ENCODE data around the gene SERTAD2.

SERTAD2 gene

GRCh38 chr2:64686283-64686956, 32.7 kb upstream of the SERTAD2 start:
- Histone ChIP-seq H3K4me3 (ENCODE audit: low read depth, low read length) (no peak overlapping the region), H3K27me3 (replicated peaks) (no peaks in the 10 kb centered on the region), H3K36me3 (replicated peaks) (no peaks in the 10 kb centered on the region), H3K27ac (no peak overlapping the region)
- in situ Hi-C loops (cut with HindIII; ENCODE audit: low pct_ligation_motif_present, low sequenced_read_pairs): no loop called here
- no peak for DNase-seq
- TF ChIP-seq CTCF (IDR thresholded peaks at IDR 0.05; ENCODE audit: low read depth, low read length, missing control alignments): no peak

DNA sequence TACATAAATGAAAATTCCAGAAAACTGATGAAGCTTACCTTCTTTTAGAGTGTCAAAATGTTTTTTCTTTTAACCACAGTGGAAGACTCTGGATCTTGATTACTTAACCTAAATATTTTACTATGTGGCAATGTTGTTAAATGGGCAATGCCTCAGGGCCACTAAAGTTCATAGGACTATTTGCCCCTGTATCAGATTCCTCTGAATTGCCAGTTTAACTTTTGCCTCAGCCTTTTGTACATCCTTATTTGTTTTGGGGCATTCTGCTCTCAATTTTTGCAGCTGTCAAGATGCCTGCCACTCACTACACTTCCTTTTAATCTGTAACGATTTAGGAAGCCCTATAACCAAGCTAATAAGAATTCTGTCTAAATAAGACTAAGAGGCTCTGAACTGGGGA, 31.7 kb upstream of the SERTAD2 start:
- no peaks in the 10 kb centered on the region for H3K36me3 ChIP-seq (replicated peaks)
- H3K27ac ChIP-seq: no peak overlapping the region
- H3K4me3 ChIP-seq (ENCODE audit: low read depth, low read length): no peak overlapping the region
- in situ Hi-C loops (cut with HindIII; ENCODE audit: low pct_ligation_motif_present, low sequenced_read_pairs): no loop called here
- H3K27me3 ChIP-seq (replicated peaks): no peaks in the 10 kb centered on the region
- DNase-seq: no peak
- TF ChIP-seq CTCF (IDR thresholded peaks at IDR 0.05; ENCODE audit: low read depth, low read length, missing control alignments): no peak

DNA sequence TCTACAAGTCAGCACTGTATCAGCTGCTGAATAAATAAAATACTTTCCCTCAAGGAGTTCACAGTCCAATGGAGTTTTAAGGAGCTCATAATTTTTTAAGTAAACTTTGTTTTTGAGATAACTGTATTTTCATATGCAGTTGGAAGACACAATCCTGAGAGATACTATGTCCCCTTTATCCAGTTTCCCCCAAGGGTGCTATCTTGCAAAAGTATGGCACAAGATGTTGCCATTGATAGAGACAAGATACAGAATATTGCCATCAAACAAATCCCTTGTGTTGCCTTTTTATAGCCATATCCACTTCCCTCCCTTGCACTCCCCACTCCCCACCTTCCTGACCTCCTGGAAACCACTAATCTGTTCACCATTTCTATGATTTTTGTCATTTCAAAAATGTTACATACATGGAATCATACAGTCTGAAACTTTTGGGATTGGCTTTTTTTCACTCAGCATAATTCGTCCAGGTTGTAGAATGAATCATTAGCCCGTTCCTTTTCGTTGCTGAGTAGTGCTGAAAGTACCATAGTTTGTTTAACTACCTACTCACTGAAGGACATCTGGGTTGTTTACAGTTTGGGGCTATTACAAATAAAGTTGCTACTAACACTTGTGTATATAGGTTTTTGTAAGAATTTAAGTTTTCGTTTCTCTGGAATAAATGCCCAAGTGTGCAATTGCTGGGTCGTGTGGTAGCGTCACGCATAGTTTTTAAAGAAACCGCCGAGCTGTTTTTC, 30.2 kb upstream of the SERTAD2 start:
- H3K36me3 ChIP-seq (replicated peaks): no peaks in the 10 kb centered on the region
- no peak overlapping the region for H3K27ac ChIP-seq
- no peak for DNase-seq
- no peak overlapping the region for H3K4me3 ChIP-seq (ENCODE audit: low read depth, low read length)
- no peak for TF ChIP-seq CTCF (IDR thresholded peaks at IDR 0.05; ENCODE audit: low read depth, low read length, missing control alignments)
- H3K27me3 ChIP-seq (replicated peaks): no peaks in the 10 kb centered on the region
- in situ Hi-C loops (cut with HindIII; ENCODE audit: low pct_ligation_motif_present, low sequenced_read_pairs): no loop called here

DNA sequence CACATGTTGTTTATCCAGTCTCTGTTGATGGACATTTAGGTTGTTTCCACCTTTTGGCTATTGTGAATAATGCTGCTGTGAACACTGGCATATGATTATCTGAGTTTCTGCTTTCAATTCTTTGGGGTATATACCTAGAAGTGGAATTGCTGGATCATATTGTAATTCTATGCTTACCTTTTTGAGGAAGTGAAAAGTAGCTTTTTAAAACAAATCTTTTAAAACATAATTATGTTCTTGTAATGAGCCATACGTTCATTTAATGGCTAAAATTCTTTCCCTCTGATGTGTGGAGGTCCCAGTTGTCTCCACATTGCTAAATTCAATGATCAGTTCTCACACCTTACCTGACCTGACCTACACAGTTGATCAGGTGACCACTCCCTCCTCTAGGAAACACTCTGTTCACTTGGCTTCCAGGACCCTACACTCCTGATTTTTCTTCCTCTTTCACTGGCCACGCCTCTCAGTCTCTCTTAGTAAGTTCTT, 27.8 kb upstream of the SERTAD2 start:
- DNase-seq: no peak
- Histone ChIP-seq H3K4me3 (ENCODE audit: low read depth, low read length) (no peak overlapping the region), H3K27me3 (replicated peaks) (no peaks in the 10 kb centered on the region), H3K36me3 (replicated peaks) (no peaks in the 10 kb centered on the region), H3K27ac (no peak overlapping the region)
- no peak for TF ChIP-seq CTCF (IDR thresholded peaks at IDR 0.05; ENCODE audit: low read depth, low read length, missing control alignments)
- in situ Hi-C loops (cut with HindIII; ENCODE audit: low pct_ligation_motif_present, low sequenced_read_pairs): no loop called here

GRCh38 chr2:64679673-64680425, 26.1 kb upstream of the SERTAD2 start:
- in situ Hi-C loops (cut with HindIII; ENCODE audit: low pct_ligation_motif_present, low sequenced_read_pairs): no loop called here
- H3K27ac ChIP-seq: no peak overlapping the region
- no peak overlapping the region for H3K4me3 ChIP-seq (ENCODE audit: low read depth, low read length)
- H3K36me3 ChIP-seq (replicated peaks): no peaks in the 10 kb centered on the region
- TF ChIP-seq CTCF (IDR thresholded peaks at IDR 0.05; ENCODE audit: low read depth, low read length, missing control alignments): no peak
- no peaks in the 10 kb centered on the region for H3K27me3 ChIP-seq (replicated peaks)
- no peak for DNase-seq

Measured in brain microvascular endothelial cell (primary cell).